K562 (cell line): ENCODE data around the gene TMEM266. TPM values are rescaled to one million over a fixed set of nuclear protein-coding genes. Genes with fewer than 3 reads are reported as not detected.

Experiments used
- ATAC-seq: fragments of 200-7000 bp; cut with Tn5 transposase; 3 replicates; pipeline ENCODE4 v1.9.1; 2020; ENCODE audit warnings: moderate library complexity
- BruUV-seq: library from RNA; stranded (reverse); fragments of 400-500 nt; replicated peaks from 2 replicates; lab custom pipeline; 2021; lab: Mats Ljungman, UMichigan
- CTCF ChIA-PET: fragments of 300-600 bp; formaldehyde crosslinking; extraction: SDS; loops from one replicate; lab custom pipeline; 2021; ENCODE audit warnings: low intra/inter-chr PET ratio; lab: Yijun Ruan, JAX
- POLR2A ChIA-PET: fragments of 300-600, 350-650 bp; sonication (Branson Sonifier 250); formaldehyde crosslinking; extraction: SDS; loops from one replicate; lab custom pipeline; 2021; ENCODE audit warnings: antibody characterized with exemption, inconsistent platforms; lab: Yijun Ruan, JAX
- DNase-seq, 4 experiments: peaks; one replicate each; pipeline versions ENCODE4 v3.0.0 to v3.0.0-alpha.2; 2011 to 2018; ENCODE audit warnings: low spot score in 3 of 4, mixed read lengths in 3 of 4; ENCODE audit errors: extremely low read depth in 1 of 4
- FAIRE-seq: peaks from 2 replicates; lab custom pipeline; 2011; peaks lifted over from hg19 to GRCh38; lab: Jason Lieb, UNC
- H2AFZ ChIP-seq: 2 replicates; pipeline ENCODE4 v1.6.0; 2011; ENCODE audit warnings: low read depth, low read length, control low read depth, inconsistent platforms
- H3K27ac ChIP-seq: fragments of 200-600 bp; 3 replicates; pipeline ENCODE4 v1.8.0; 2011; ENCODE audit warnings: low read depth, mild to moderate bottlenecking, control low read depth, inconsistent platforms, low read length, moderate library complexity, mixed read lengths; ENCODE audit errors: extremely low read depth
- H3K27me3 ChIP-seq, 2 experiments: fragments of 300-600 bp in 1 of 2; 2 replicates in 1 of 2; 3 replicates in 1 of 2; pipeline versions ENCODE4 v1.6.0 to v1.8.0; 2011; ENCODE audit warnings: inconsistent platforms in 2 of 2, low read length in 2 of 2, mild to moderate bottlenecking in 1 of 2, mixed read lengths in 1 of 2, moderate library complexity in 1 of 2; ENCODE audit not compliant: control insufficient read depth in 2 of 2, insufficient read depth in 2 of 2
- H3K36me3 ChIP-seq: fragments of 300-600 bp; 3 replicates; pipeline ENCODE4 v1.8.0; 2011; ENCODE audit warnings: mild to moderate bottlenecking, low read length, inconsistent platforms; ENCODE audit not compliant: control insufficient read depth, insufficient read depth
- H3K4me1 ChIP-seq, 2 experiments: fragments of 200-600 bp in 1 of 2; replicated peaks in 1 of 2; 2 replicates in 1 of 2; 3 replicates in 1 of 2; pipeline versions ENCODE4 v1.5.1 to v1.8.0; 2011; ENCODE audit warnings: inconsistent platforms in 2 of 2, low read length in 2 of 2, mild to moderate bottlenecking in 1 of 2, mixed read lengths in 1 of 2, moderate library complexity in 1 of 2; ENCODE audit not compliant: control insufficient read depth in 2 of 2, insufficient read depth in 2 of 2
- H3K4me2 ChIP-seq: 2 replicates; pipeline ENCODE4 v1.6.1; 2011; ENCODE audit warnings: low read length, control low read depth, inconsistent platforms, mixed read lengths; ENCODE audit not compliant: insufficient read depth
- H3K4me3 ChIP-seq: fragments of 200-600 bp; sonication (generic), shearing (Covaris generic); 2 replicates; pipeline ENCODE4 v1.5.1; 2016; ENCODE audit warnings: control low read depth, inconsistent platforms
- H3K79me2 ChIP-seq: fragments of 200-600 bp; 3 replicates; pipeline ENCODE4 v1.8.0; 2011; ENCODE audit warnings: low read length, inconsistent platforms; ENCODE audit not compliant: control insufficient read depth, insufficient read depth
- H3K9ac ChIP-seq, 2 experiments: 2 replicates each; pipeline versions ENCODE4 v1.6.0 to v1.6.1; 2011; ENCODE audit warnings: low read depth in 2 of 2, low read length in 2 of 2, control low read depth in 1 of 2, inconsistent platforms in 1 of 2, mild to moderate bottlenecking in 1 of 2, mixed read lengths in 1 of 2; ENCODE audit not compliant: insufficient read depth in 1 of 2
- H3K9me1 ChIP-seq: one replicate; pipeline ENCODE4 v1.6.0; 2011; ENCODE audit warnings: inconsistent platforms, mild to moderate bottlenecking, low read length, moderate library complexity; ENCODE audit not compliant: control insufficient read depth, insufficient read depth
- H3K9me3 ChIP-seq: replicated peaks from 2 replicates; pipeline ENCODE4 v1.5.1; 2011; ENCODE audit warnings: low read depth, low read length, inconsistent platforms; ENCODE audit not compliant: control insufficient read depth, insufficient read depth
- H4K20me1 ChIP-seq: replicated peaks from 2 replicates; pipeline ENCODE4 v1.6.1; 2011; ENCODE audit warnings: low read length, inconsistent platforms, mixed read lengths; ENCODE audit not compliant: control insufficient read depth, insufficient read depth
- CHD1 ChIP-seq: fragments of 200-600 bp; sonication (generic); IDR thresholded peaks from one replicate; pipeline ENCODE4 v1.6.1; 2012; ENCODE audit warnings: mild to moderate bottlenecking, moderate library complexity, low read length, inconsistent platforms
- E2F6 ChIP-seq, 2 experiments: IDR thresholded peaks; 2 replicates each; pipeline ENCODE4 v1.6.1; 2011; ENCODE audit warnings: borderline replicate concordance in 1 of 2, control low read depth in 1 of 2, low read depth in 1 of 2, low read length in 1 of 2, mild to moderate bottlenecking in 1 of 2, mixed read lengths in 1 of 2, moderate library complexity in 1 of 2; ENCODE audit not compliant: insufficient read depth in 1 of 2, insufficient read length in 1 of 2, poor library complexity in 1 of 2, severe bottlenecking in 1 of 2; ENCODE audit errors: extremely low read depth in 1 of 2
- FOXJ3 ChIP-seq: sonication (generic); formaldehyde crosslinking; IDR thresholded peaks from 2 replicates; pipeline ENCODE4 v1.4.0; 2020; ENCODE audit warnings: mild to moderate bottlenecking, missing genetic modification reagents
- IRF9 ChIP-seq: fragments of 450-650 bp; IDR thresholded peaks from 2 replicates; pipeline ENCODE4 v1.6.1; 2016; ENCODE audit warnings: missing biosample characterization, missing genetic modification characterization
- NFIC ChIP-seq: fragments of 450-650 bp; IDR thresholded peaks from 2 replicates; pipeline ENCODE4 v1.6.1; 2017; ENCODE audit warnings: mild to moderate bottlenecking, inconsistent platforms
- NR2F6 ChIP-seq: fragments of 450-650 bp; formaldehyde crosslinking; IDR thresholded peaks from 2 replicates; pipeline ENCODE4 v1.4.0; 2020; ENCODE audit warnings: mild to moderate bottlenecking
- POLR2G ChIP-seq: fragments of 200-400 bp; formaldehyde crosslinking; IDR thresholded peaks from 2 replicates; pipeline ENCODE4 v1.6.1; 2017; ENCODE audit warnings: low read depth, mild to moderate bottlenecking, antibody characterized with exemption, low read length, moderate library complexity
- RFX5 ChIP-seq: IDR thresholded peaks from 2 replicates; pipeline ENCODE4 v1.6.1; 2011; ENCODE audit warnings: low read depth, mild to moderate bottlenecking, improper control_type of control experiment, low read length
- ZBTB33 ChIP-seq: sonication (generic); formaldehyde crosslinking; IDR thresholded peaks from 2 replicates; pipeline ENCODE4 v1.8.1; 2023; ENCODE audit warnings: mild to moderate bottlenecking, missing genetic modification reagents
- ZBTB9 ChIP-seq: fragments of 450-650 bp; formaldehyde crosslinking; IDR thresholded peaks from 2 replicates; pipeline ENCODE4 v1.4.0; 2020; ENCODE audit warnings: mild to moderate bottlenecking, moderate library complexity
- ZNF197 ChIP-seq: fragments of 200-800 bp; sonication (Bioruptor generic); IDR thresholded peaks from 2 replicates; pipeline ENCODE4 v1.6.1; 2016; ENCODE audit warnings: low read depth, missing genetic modification characterization, missing compliant biosample characterization
- ZNF644 ChIP-seq: fragments of 200-800 bp; sonication (Bioruptor generic); IDR thresholded peaks from 2 replicates; pipeline ENCODE4 v1.6.1; 2016; ENCODE audit warnings: low read depth, missing genetic modification characterization, missing compliant biosample characterization
- WGBS: fragments of 100-300 bp; shearing (Covaris generic); methylation state at CpG from one replicate; pipeline ENCODE4 v1.1.6; 2016; ENCODE audit warnings: low coverage, mixed read lengths; ENCODE audit not compliant: insufficient coverage; ENCODE audit errors: missing lambda C conversion rate; 5-methylcytosine and 5-hydroxymethylcytosine counted together
- in situ Hi-C: fragments of 300-500 bp; cut with MboI; formaldehyde crosslinking; loops from 4 replicates; pipeline ENCODE4 v1.15.0; 2018; ENCODE audit warnings: inconsistent platforms, mixed read lengths
- intact Hi-C: fragments of 100-400 bp; cut with micrococcal nuclease; formaldehyde crosslinking; loops from 2 replicates; pipeline ENCODE4 v1.14.2; 2022
- polyA plus RNA-seq, 8 experiments: library from polyadenylated mRNA; depleted of rRNA in 4 of 8; stranded (reverse) in 5 of 8; unstranded in 3 of 8; fragments of >200 nt; fragmentation: Nextera tagmentation in 2 of 8; fragmentation: Illumina TruSeq in 1 of 8; extraction: Ambion mirVana in 2 of 8; extraction: Trizol in 1 of 8; gene quantifications; 2 replicates each; pipeline versions ENCODE4 v1.2.1 to v1.2.3, GENCODE V29; 2011 to 2014; ENCODE audit warnings: inconsistent platforms in 1 of 8, missing spikeins in 1 of 8
- total RNA-seq, 7 experiments: library from RNA; depleted of rRNA in 6 of 7; stranded (reverse); fragments of >200 nt in 6 of 7; fragmentation: Illumina TruSeq in 2 of 7; extraction: Trizol in 2 of 7; gene quantifications; 2 replicates each; pipeline versions ENCODE4 v1.2.1 to v1.2.3, GENCODE V29; 2011 to 2021; ENCODE audit warnings: low replicate concordance in 1 of 7
- TF ChIP-seq, protein P1 (sequence below): fragments of 250-450 bp; sonication (Bioruptor Pico); IDR thresholded peaks from 2 replicates; pipeline ENCODE4 v1.8.0; 2022; ENCODE audit warnings: moderate library complexity, mild to moderate bottlenecking, inconsistent platforms

TMEM266 gene
- total and polyA plus RNA-seq, 9 of the 15 experiments (the other 6 are each of a cell fraction or from before 2014, with no cell fraction given) = not detected

- no peaks in the 10 kb centered on the region for H3K36me3 ChIP-seq
- intact Hi-C loops (loop anchor here (2.0 kb wide), 1 partner anchor 675 kb away; no protein-coding TSS in a partner anchor), in situ Hi-C loops (no loop called here)
- no peaks in the 10 kb centered on the region for H3K79me2 ChIP-seq
- FAIRE-seq (no peak), DNase-seq (no peak), ATAC-seq (no peak)
- no TSS peak for BruUV-seq
- peaks cover 6 to 15% of the 10 kb centered on the region in 2 experiments for H3K4me1 ChIP-seq
- TF ChIP-seq ZNF644 (tag) (no peak), RFX5 (no peak), IRF9 (tag) (no peak), NR2F6 (CRISPR knock-in tag) (no peak), POLR2G (peak; percentile 31; the same call in 1 of the 2 replicates), ZBTB9 (CRISPR knock-in tag) (no peak), NFIC (no peak), E2F6 (IDR thresholded peaks at IDR 0.05; ENCODE audit: borderline replicate concordance in 1 of 2, extremely low read depth in 1 of 2, insufficient read depth in 1 of 2, insufficient read length in 1 of 2, low read depth in 1 of 2, low read length in 1 of 2, poor library complexity in 1 of 2, severe bottlenecking in 1 of 2) (peak in 1 of 2 experiments; percentile 30), ZBTB33 (CRISPR knock-in tag) (peak; percentile 95), CHD1 (no peak), FOXJ3 (CRISPR knock-in tag) (no peak), ZNF197 (CRISPR knock-in tag) (no peak)
- TF ChIP-seq, protein P1, sequence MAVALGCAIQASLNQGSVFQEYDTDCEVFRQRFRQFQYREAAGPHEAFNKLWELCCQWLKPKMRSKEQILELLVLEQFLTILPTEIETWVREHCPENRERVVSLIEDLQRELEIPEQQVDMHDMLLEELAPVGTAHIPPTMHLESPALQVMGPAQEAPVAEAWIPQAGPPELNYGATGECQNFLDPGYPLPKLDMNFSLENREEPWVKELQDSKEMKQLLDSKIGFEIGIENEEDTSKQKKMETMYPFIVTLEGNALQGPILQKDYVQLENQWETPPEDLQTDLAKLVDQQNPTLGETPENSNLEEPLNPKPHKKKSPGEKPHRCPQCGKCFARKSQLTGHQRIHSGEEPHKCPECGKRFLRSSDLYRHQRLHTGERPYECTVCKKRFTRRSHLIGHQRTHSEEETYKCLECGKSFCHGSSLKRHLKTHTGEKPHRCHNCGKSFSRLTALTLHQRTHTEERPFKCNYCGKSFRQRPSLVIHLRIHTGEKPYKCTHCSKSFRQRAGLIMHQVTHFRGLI = no peak
- no peak overlapping the region for H3K27ac ChIP-seq
- POLR2A ChIA-PET = interaction anchor here (1.5 kb wide), 1 partner anchor 142 kb away, joined by 5 read pairs; no protein-coding TSS in a partner anchor
- H3K9ac ChIP-seq = no peak overlapping the region; a peak in 1 of 4 replicates
- H3K9me1 ChIP-seq = no peaks in the 10 kb centered on the region
- CTCF ChIA-PET = interaction anchor here (0.7 to 1.1 kb wide), 3 partner anchors 136 to 649 kb away, joined by 3 to 4 read pairs (median 3); no protein-coding TSS in a partner anchor
- no peaks in the 10 kb centered on the region for H3K9me3 ChIP-seq
- H3K4me3 ChIP-seq = no peak overlapping the region
- no peak overlapping the region for H3K4me2 ChIP-seq
- H4K20me1 ChIP-seq = 0 out of 2 replicates have a peak, but pooled peaks cover 3% of the 10 kb centered on the region
- 77% methylated on average over 36 of the region's 55 CpGs for WGBS
- H2AFZ ChIP-seq = no peak overlapping the region
- no peaks in the 10 kb centered on the region; a peak in 1 of 5 replicates for H3K27me3 ChIP-seq
These were observed 131.9 kb downstream of the TMEM266 start for GRCh38 chr15:76191539-76192244.
